SK-N-SH treated with all-trans-retinoic acid at 6 μM for 48 hours (cell line): ENCODE results near the gene MAP3K7.

Experiments used
- ISL1 ChIP-seq: fragments of 250-450 bp; sonication (Bioruptor Pico); IDR thresholded peaks from 2 replicates; pipeline ENCODE4 v2.1.2; 2022; ENCODE audit warnings: mild to moderate bottlenecking, moderate library complexity
- PATZ1 ChIP-seq: fragments of 250-450 bp; sonication (Bioruptor Pico); IDR thresholded peaks from 2 replicates; pipeline ENCODE4 v1.8.0; 2020; ENCODE audit warnings: mild to moderate bottlenecking, moderate library complexity, borderline replicate concordance
- RARB ChIP-seq: fragments of 250-450 bp; sonication (Bioruptor Pico); IDR thresholded peaks from 2 replicates; pipeline ENCODE4 v1.8.0; 2021; ENCODE audit warnings: mild to moderate bottlenecking, moderate library complexity
- ZFP30 ChIP-seq: fragments of 450-650 bp; formaldehyde crosslinking; IDR thresholded peaks from 2 replicates; pipeline ENCODE4 v1.5.0; 2022; ENCODE audit warnings: mild to moderate bottlenecking, moderate library complexity
- TF ChIP-seq, protein P1 (sequence below): fragments of 250-450 bp; sonication (Bioruptor Pico); IDR thresholded peaks from 2 replicates; pipeline ENCODE4 v1.5.1; 2021; ENCODE audit warnings: mild to moderate bottlenecking, moderate library complexity

DNA sequence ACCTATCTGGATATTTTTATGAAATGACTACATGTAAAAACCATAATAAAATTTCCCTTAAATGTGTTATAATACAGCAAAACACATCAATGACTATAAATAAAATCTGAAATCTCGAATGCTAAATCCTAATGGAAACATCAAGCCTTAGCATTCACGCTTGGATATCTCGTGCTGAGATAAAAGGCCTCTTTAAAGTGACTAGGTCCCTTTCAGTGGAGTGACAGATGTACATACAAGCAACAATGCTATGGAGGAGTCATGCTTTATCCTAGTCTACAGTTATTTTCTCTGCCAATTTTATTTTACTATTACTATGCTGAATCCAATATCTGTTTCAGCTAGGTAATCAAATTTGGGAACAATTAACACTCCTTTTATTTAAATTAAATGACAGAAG is 72.4 kb downstream of the MAP3K7 start:
- TF ChIP-seq ISL1 (CRISPR knock-in tag) (no peak), PATZ1 (CRISPR knock-in tag) (no peak), ZFP30 (CRISPR knock-in tag) (no peak), RARB (CRISPR knock-in tag) (no peak)
- TF ChIP-seq, protein P1, sequence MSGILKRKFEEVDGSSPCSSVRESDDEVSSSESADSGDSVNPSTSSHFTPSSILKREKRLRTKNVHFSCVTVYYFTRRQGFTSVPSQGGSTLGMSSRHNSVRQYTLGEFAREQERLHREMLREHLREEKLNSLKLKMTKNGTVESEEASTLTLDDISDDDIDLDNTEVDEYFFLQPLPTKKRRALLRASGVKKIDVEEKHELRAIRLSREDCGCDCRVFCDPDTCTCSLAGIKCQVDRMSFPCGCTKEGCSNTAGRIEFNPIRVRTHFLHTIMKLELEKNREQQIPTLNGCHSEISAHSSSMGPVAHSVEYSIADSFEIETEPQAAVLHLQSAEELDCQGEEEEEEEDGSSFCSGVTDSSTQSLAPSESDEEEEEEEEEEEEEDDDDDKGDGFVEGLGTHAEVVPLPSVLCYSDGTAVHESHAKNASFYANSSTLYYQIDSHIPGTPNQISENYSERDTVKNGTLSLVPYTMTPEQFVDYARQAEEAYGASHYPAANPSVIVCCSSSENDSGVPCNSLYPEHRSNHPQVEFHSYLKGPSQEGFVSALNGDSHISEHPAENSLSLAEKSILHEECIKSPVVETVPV (CRISPR knock-in tag): no peak
